AG08396 (cell line): ENCODE data around the gene GPR39.

ENCODE experiments used
- DNase-seq: peaks from one replicate; pipeline ENCODE4 v3.0.0; 2012; ENCODE audit warnings: low spot score, mixed read lengths

Gene GPR39

GRCh38 chr2:132566379-132566778 lies 149.8 kb downstream of the GPR39 start:
- no peak for DNase-seq

- no peak for DNase-seq
Observed at GRCh38 chr2:132567682-132568081, 151.1 kb downstream of the GPR39 start.

GRCh38 chr2:132568656-132569055 lies 152.1 kb downstream of the GPR39 start:
- no peak for DNase-seq

- no peak for DNase-seq
Observed at GRCh38 chr2:132573444-132574007, 156.9 kb downstream of the GPR39 start.

- no peak for DNase-seq
Observed at GRCh38 chr2:132577686-132578085, 161.1 kb downstream of the GPR39 start.

GRCh38 chr2:132581591-132581990 lies 165.0 kb downstream of the GPR39 start:
- DNase-seq, result no peak

- DNase-seq, result peak; percentile 35
Observed at GRCh38 chr2:132581991-132582738, 165.6 kb downstream of the GPR39 start.

- no peak for DNase-seq
Observed at GRCh38 chr2:132583666-132584360, 167.2 kb downstream of the GPR39 start.

GRCh38 chr2:132584976-132585817 lies 168.6 kb downstream of the GPR39 start:
- DNase-seq, result no peak

- DNase-seq, result no peak
Observed at GRCh38 chr2:132586101-132586511, 169.5 kb downstream of the GPR39 start.

GRCh38 chr2:132586835-132587234 lies 170.2 kb downstream of the GPR39 start:
- DNase-seq, result no peak

GRCh38 chr2:132588576-132588975 lies 172.0 kb downstream of the GPR39 start:
- DNase-seq, result no peak

- DNase-seq, result no peak
Observed at GRCh38 chr2:132589111-132589830, 172.7 kb downstream of the GPR39 start.

GRCh38 chr2:132589966-132590365 lies 173.4 kb downstream of the GPR39 start:
- DNase-seq, result no peak

GRCh38 chr2:132593171-132593570 lies 176.6 kb downstream of the GPR39 start:
- DNase-seq, result no peak

GRCh38 chr2:132595186-132595585 lies 178.6 kb downstream of the GPR39 start:
- no peak for DNase-seq

- DNase-seq, result no peak
Observed at GRCh38 chr2:132595693-132596092, 179.1 kb downstream of the GPR39 start.

- DNase-seq, result no peak
Observed at GRCh38 chr2:132597166-132597565, 180.6 kb downstream of the GPR39 start.

GRCh38 chr2:132597831-132598230 lies 181.2 kb downstream of the GPR39 start:
- no peak for DNase-seq

- DNase-seq, result no peak
Observed at GRCh38 chr2:132598536-132598935, 181.9 kb downstream of the GPR39 start.

GRCh38 chr2:132599556-132599955 lies 183.0 kb downstream of the GPR39 start:
- DNase-seq, result no peak

- no peak for DNase-seq
Observed at GRCh38 chr2:132604561-132604960, 188.0 kb downstream of the GPR39 start.
